ENCODE measurements around the gene POLR1B.
"Not testable (repeated sequence)": the region's sequence is repeated elsewhere in the genome, so short reads cannot be mapped to it uniquely, and the experiment has no call there.

POLR1B gene

GRCh38 chr2:112518807-112519206 lies 23.5 kb upstream of the POLR1B start:
- 93% methylated on average over 7 of the region's 7 CpGs for WGBS, 2 experiments
- Histone ChIP-seq H3K36me3 (ENCODE audit: control insufficient read depth, insufficient read depth, low read length) (peaks cover 34% of the 10 kb centered on the region), H3K4me1 (ENCODE audit: control insufficient read depth, insufficient read depth, low read length) (no peaks in the 10 kb centered on the region), H3K9me3 (ENCODE audit: control insufficient read depth, low read length) (no peaks in the 10 kb centered on the region), H3K27ac (ENCODE audit: insufficient read depth, low read depth, low read length, poor library complexity, severe bottlenecking) (no peak overlapping the region), H3K27me3 (ENCODE audit: control insufficient read depth, insufficient read depth, low read length, poor library complexity, severe bottlenecking) (no peaks in the 10 kb centered on the region), H3K4me3 (ENCODE audit: insufficient read depth, low read depth, low read length) (no peak overlapping the region)

- WGBS, 2 experiments, result 95% methylated on average over 9 of the region's 9 CpGs
- Histone ChIP-seq H3K4me1 (ENCODE audit: control insufficient read depth, insufficient read depth, low read length) (no peaks in the 10 kb centered on the region), H3K4me3 (ENCODE audit: insufficient read depth, low read depth, low read length) (no peak overlapping the region), H3K36me3 (ENCODE audit: control insufficient read depth, insufficient read depth, low read length) (peaks cover 27% of the 10 kb centered on the region), H3K27me3 (ENCODE audit: control insufficient read depth, insufficient read depth, low read length, poor library complexity, severe bottlenecking) (no peaks in the 10 kb centered on the region), H3K9me3 (ENCODE audit: control insufficient read depth, low read length) (no peaks in the 10 kb centered on the region), H3K27ac (ENCODE audit: insufficient read depth, low read depth, low read length, poor library complexity, severe bottlenecking) (no peak overlapping the region)
Observed at GRCh38 chr2:112519506-112519905, 22.8 kb upstream of the POLR1B start.

- Histone ChIP-seq H3K4me3 (ENCODE audit: insufficient read depth, low read depth, low read length) (no peak overlapping the region), H3K27ac (ENCODE audit: insufficient read depth, low read depth, low read length, poor library complexity, severe bottlenecking) (no peak overlapping the region), H3K9me3 (ENCODE audit: control insufficient read depth, low read length) (no peaks in the 10 kb centered on the region), H3K27me3 (ENCODE audit: control insufficient read depth, insufficient read depth, low read length, poor library complexity, severe bottlenecking) (no peaks in the 10 kb centered on the region), H3K4me1 (ENCODE audit: control insufficient read depth, insufficient read depth, low read length) (no peaks in the 10 kb centered on the region), H3K36me3 (ENCODE audit: control insufficient read depth, insufficient read depth, low read length) (peaks cover 19% of the 10 kb centered on the region)
- WGBS, 2 experiments, result 95% methylated on average over 7 of the region's 7 CpGs
Observed at GRCh38 chr2:112520234-112520783, 22.0 kb upstream of the POLR1B start.

- no peak overlapping the region for H3K27ac ChIP-seq (ENCODE audit: insufficient read depth, low read depth, low read length, poor library complexity, severe bottlenecking)
- peaks cover 18% of the 10 kb centered on the region for H3K36me3 ChIP-seq (ENCODE audit: control insufficient read depth, insufficient read depth, low read length)
- WGBS, 2 experiments, result 93 to 95% methylated on average over 2 of the region's 3 CpGs
- no peaks in the 10 kb centered on the region for H3K9me3 ChIP-seq (ENCODE audit: control insufficient read depth, low read length)
- H3K4me3 ChIP-seq (ENCODE audit: insufficient read depth, low read depth, low read length), result no peak overlapping the region
- no peaks in the 10 kb centered on the region for H3K4me1 ChIP-seq (ENCODE audit: control insufficient read depth, insufficient read depth, low read length)
- H3K27me3 ChIP-seq (ENCODE audit: control insufficient read depth, insufficient read depth, low read length, poor library complexity, severe bottlenecking), result no peaks in the 10 kb centered on the region
Observed at GRCh38 chr2:112523291-112523777, 18.9 kb upstream of the POLR1B start.

GRCh38 chr2:112524276-112524675 lies 18.0 kb upstream of the POLR1B start:
- H3K36me3 ChIP-seq (ENCODE audit: control insufficient read depth, insufficient read depth, low read length), result peaks cover 26% of the 10 kb centered on the region
- not testable (repeated sequence) for H3K4me1 ChIP-seq (ENCODE audit: control insufficient read depth, insufficient read depth, low read length); H3K27ac ChIP-seq (ENCODE audit: insufficient read depth, low read depth, low read length, poor library complexity, severe bottlenecking); H3K9me3 ChIP-seq (ENCODE audit: control insufficient read depth, low read length); H3K4me3 ChIP-seq (ENCODE audit: insufficient read depth, low read depth, low read length); H3K27me3 ChIP-seq (ENCODE audit: control insufficient read depth, insufficient read depth, low read length, poor library complexity, severe bottlenecking)
- 100% methylated on average over 2 of the region's 3 CpGs for WGBS, 2 experiments

- no peaks in the 10 kb centered on the region for H3K4me1 ChIP-seq (ENCODE audit: control insufficient read depth, insufficient read depth, low read length)
- no peaks in the 10 kb centered on the region for H3K27me3 ChIP-seq (ENCODE audit: control insufficient read depth, insufficient read depth, low read length, poor library complexity, severe bottlenecking)
- H3K4me3 ChIP-seq (ENCODE audit: insufficient read depth, low read depth, low read length), result no peak overlapping the region
- peaks cover 12% of the 10 kb centered on the region for H3K36me3 ChIP-seq (ENCODE audit: control insufficient read depth, insufficient read depth, low read length)
- H3K27ac ChIP-seq (ENCODE audit: insufficient read depth, low read depth, low read length, poor library complexity, severe bottlenecking), result no peak overlapping the region
- H3K9me3 ChIP-seq (ENCODE audit: control insufficient read depth, low read length), result no peaks in the 10 kb centered on the region
- WGBS, 2 experiments, result 82 to 83% methylated on average over 5 of the region's 5 CpGs
Observed at GRCh38 chr2:112528541-112528940, 13.7 kb upstream of the POLR1B start.

GRCh38 chr2:112529757-112530156 lies 12.5 kb upstream of the POLR1B start:
- 88 to 97% methylated on average over 4 of the region's 4 CpGs for WGBS, 2 experiments
- no peaks in the 10 kb centered on the region for H3K27me3 ChIP-seq (ENCODE audit: control insufficient read depth, insufficient read depth, low read length, poor library complexity, severe bottlenecking)
- no peak overlapping the region for H3K27ac ChIP-seq (ENCODE audit: insufficient read depth, low read depth, low read length, poor library complexity, severe bottlenecking)
- no peaks in the 10 kb centered on the region for H3K4me1 ChIP-seq (ENCODE audit: control insufficient read depth, insufficient read depth, low read length)
- no peak overlapping the region for H3K4me3 ChIP-seq (ENCODE audit: insufficient read depth, low read depth, low read length)
- H3K36me3 ChIP-seq (ENCODE audit: control insufficient read depth, insufficient read depth, low read length), result peaks cover 12% of the 10 kb centered on the region
- H3K9me3 ChIP-seq (ENCODE audit: control insufficient read depth, low read length), result no peaks in the 10 kb centered on the region

GRCh38 chr2:112530728-112531127 lies 11.5 kb upstream of the POLR1B start:
- H3K27me3 ChIP-seq (ENCODE audit: control insufficient read depth, insufficient read depth, low read length, poor library complexity, severe bottlenecking), result no peaks in the 10 kb centered on the region
- no peak overlapping the region for H3K27ac ChIP-seq (ENCODE audit: insufficient read depth, low read depth, low read length, poor library complexity, severe bottlenecking)
- no peaks in the 10 kb centered on the region for H3K9me3 ChIP-seq (ENCODE audit: control insufficient read depth, low read length)
- 93 to 97% methylated on average over 4 of the region's 4 CpGs for WGBS, 2 experiments
- H3K4me1 ChIP-seq (ENCODE audit: control insufficient read depth, insufficient read depth, low read length), result no peaks in the 10 kb centered on the region
- no peak overlapping the region for H3K4me3 ChIP-seq (ENCODE audit: insufficient read depth, low read depth, low read length)
- H3K36me3 ChIP-seq (ENCODE audit: control insufficient read depth, insufficient read depth, low read length), result peaks cover 12% of the 10 kb centered on the region

- peaks cover 3% of the 10 kb centered on the region for H3K36me3 ChIP-seq (ENCODE audit: control insufficient read depth, insufficient read depth, low read length)
- no peaks in the 10 kb centered on the region for H3K4me1 ChIP-seq (ENCODE audit: control insufficient read depth, insufficient read depth, low read length)
- H3K9me3 ChIP-seq (ENCODE audit: control insufficient read depth, low read length), result no peaks in the 10 kb centered on the region
- H3K27me3 ChIP-seq (ENCODE audit: control insufficient read depth, insufficient read depth, low read length, poor library complexity, severe bottlenecking), result no peaks in the 10 kb centered on the region
- 71 to 86% methylated on average over 1 of the region's 1 CpG for WGBS, 2 experiments
- H3K4me3 ChIP-seq (ENCODE audit: insufficient read depth, low read depth, low read length), result no peak overlapping the region
- no peak overlapping the region for H3K27ac ChIP-seq (ENCODE audit: insufficient read depth, low read depth, low read length, poor library complexity, severe bottlenecking)
Observed at GRCh38 chr2:112534826-112535225, 7.4 kb upstream of the POLR1B start.

GRCh38 chr2:112536665-112537064 lies 5.6 kb upstream of the POLR1B start:
- H3K27me3 ChIP-seq (ENCODE audit: control insufficient read depth, insufficient read depth, low read length, poor library complexity, severe bottlenecking); H3K27ac ChIP-seq (ENCODE audit: insufficient read depth, low read depth, low read length, poor library complexity, severe bottlenecking); H3K36me3 ChIP-seq (ENCODE audit: control insufficient read depth, insufficient read depth, low read length); H3K9me3 ChIP-seq (ENCODE audit: control insufficient read depth, low read length); H3K4me3 ChIP-seq (ENCODE audit: insufficient read depth, low read depth, low read length); H3K4me1 ChIP-seq (ENCODE audit: control insufficient read depth, insufficient read depth, low read length): not testable (repeated sequence)

GRCh38 chr2:112539306-112539705 lies 3.0 kb upstream of the POLR1B start:
- Histone ChIP-seq H3K27me3 (ENCODE audit: control insufficient read depth, insufficient read depth, low read length, poor library complexity, severe bottlenecking) (no peaks in the 10 kb centered on the region), H3K9me3 (ENCODE audit: control insufficient read depth, low read length) (no peaks in the 10 kb centered on the region), H3K36me3 (ENCODE audit: control insufficient read depth, insufficient read depth, low read length) (no peaks in the 10 kb centered on the region), H3K4me3 (ENCODE audit: insufficient read depth, low read depth, low read length) (no peak overlapping the region), H3K27ac (ENCODE audit: insufficient read depth, low read depth, low read length, poor library complexity, severe bottlenecking) (no peak overlapping the region), H3K4me1 (ENCODE audit: control insufficient read depth, insufficient read depth, low read length) (peaks cover 9% of the 10 kb centered on the region)
- WGBS, 2 experiments, result 81 to 100% methylated on average over 1 to 2 of the region's 2 CpGs

Data from ectodermal cell (in vitro differentiated cells).